GM19023 (cell line): ENCODE results near the gene HYCC2.
"Not testable (repeated sequence)": the region's sequence is repeated elsewhere in the genome, so short reads cannot be mapped to it uniquely, and the experiment has no call there.

Experiments
- ATAC-seq: cut with Tn5 transposase; IDR thresholded peaks from one replicate; pipeline ENCODE4 v1.9.1; 2021; ENCODE audit warnings: mild to moderate bottlenecking, moderate library complexity; ENCODE audit not compliant: unreplicated experiment

HYCC2 gene

GRCh38 chr2:201071479-201072200, at the start of gene HYCC2, which contains the start of gene NDUFB3:
Gene HYCC2 (minus strand): TSS chr2:201071671. CDS start chr2:201024009, 47,662 bp downstream.
Gene NDUFB3 (plus strand): TSS chr2:201072001. CDS start chr2:201078883, 6,882 bp downstream.
- ATAC-seq = peak; percentile 99

DNA sequence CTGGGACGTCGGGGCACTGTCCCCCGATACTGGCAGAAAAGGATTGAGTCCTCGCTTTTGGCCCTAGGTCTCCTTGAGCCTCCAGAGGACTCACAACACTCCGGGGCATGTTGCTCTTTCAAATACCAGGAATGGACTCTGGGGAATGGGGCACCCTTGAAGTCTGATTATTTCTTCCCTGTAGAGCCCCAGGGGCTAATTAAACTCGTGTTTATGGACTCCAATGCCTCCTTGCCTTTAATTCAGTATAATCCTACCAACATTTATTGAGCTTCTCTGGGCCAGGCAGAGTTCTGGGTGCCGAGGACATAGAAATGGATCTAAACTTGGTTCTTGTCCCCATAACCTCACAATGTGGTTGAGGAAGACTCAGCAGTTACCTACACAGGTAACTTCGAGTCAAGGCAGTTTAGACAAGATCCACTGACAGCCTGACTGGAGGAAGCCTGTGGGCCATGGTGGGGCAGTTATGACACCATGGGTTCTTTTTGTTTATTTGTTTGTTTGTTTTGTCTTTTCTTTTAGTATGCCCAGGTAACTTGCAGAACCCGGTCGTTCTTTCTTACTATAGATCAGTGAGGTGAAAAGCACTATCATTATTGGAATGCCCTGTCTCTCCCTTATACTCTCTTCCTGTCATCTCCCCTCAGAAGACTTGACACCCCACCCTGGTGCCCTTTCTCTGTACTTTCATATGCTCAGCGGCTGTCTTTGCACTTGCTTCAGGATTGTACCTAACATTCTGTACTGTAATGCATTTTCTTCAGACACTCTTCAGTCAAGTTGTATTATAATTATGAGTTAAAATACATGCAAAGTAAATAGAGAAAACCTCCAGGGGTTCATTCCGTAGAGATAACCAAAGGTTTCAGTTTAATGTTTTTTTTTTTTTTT, 47.7 kb upstream of the HYCC2 start:
- ATAC-seq = peak; percentile 2

GRCh38 chr2:201118121-201118960, 46.9 kb upstream of the HYCC2 start:
- peak; percentile 53 for ATAC-seq

DNA sequence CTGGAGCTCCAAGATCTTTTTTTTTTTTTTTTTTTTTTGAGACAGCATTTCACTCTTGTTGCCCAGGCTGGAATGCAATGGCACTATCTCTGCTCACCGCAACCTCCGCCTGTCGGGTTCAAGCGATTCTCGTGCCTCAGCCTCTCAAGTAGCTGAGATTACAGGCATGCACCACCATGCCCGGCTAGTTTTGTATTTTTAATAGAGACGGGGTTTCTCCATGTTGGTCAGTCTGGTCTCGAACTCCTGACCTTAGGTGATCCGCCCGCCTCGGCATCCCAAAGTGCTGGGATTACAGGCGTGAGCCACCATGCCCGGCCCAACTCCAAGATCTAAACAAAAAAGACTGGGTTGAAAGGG, 46.2 kb upstream of the HYCC2 start:
- ATAC-seq = not testable (repeated sequence)

DNA sequence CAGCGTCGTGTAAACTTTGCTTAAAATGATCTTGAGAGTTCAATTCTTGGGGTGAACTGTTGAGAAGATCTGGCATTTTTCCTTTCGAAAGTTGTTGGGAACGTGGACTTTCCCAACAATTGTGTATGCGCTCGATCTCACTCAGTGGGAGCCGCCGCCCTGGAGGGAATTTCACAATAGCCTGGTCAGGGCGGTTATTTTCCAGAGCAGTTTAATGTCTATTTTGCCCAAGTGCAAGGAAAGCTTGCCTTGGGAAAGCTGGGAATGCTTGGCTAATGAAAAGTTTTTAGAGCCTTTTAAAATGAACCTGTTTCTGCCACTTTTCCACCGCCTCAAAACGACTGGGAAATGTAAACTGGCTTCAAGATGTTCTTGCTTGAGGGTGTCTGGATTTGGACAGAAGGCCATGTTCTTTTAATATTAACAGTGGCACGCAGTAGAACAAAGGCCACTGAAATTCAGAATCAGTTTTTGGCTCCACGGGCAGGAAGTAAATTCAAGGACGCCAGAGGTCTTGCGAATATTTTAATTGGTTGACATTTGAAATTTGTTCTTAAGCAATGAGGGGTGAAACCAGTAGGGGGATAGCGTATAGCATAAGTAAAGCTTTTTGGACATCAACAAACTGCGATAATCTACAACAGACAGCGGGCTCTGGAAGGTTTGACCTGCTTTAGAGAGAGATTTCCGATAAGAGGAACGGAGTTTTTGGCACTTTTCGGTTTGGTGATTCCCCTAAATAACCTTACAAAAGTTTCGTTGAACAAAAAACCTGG, 45.7 kb upstream of the HYCC2 start:
- no peak for ATAC-seq

GRCh38 chr2:201116115-201116958, 44.9 kb upstream of the HYCC2 start, which contains the start of gene CFLAR:
Gene CFLAR (plus strand): TSS chr2:201116164. CDS start chr2:201129866, 13,702 bp downstream.
- ATAC-seq = peak; percentile 42

GRCh38 chr2:201114846-201115245, 43.4 kb upstream of the HYCC2 start:
- ATAC-seq = no peak

- no peak for ATAC-seq
Measured at GRCh38 chr2:201114350-201114749, 42.9 kb upstream of the HYCC2 start.

- no peak for ATAC-seq
Measured at GRCh38 chr2:201111096-201111495, 39.6 kb upstream of the HYCC2 start.

GRCh38 chr2:201110615-201111014, 39.1 kb upstream of the HYCC2 start:
- no peak for ATAC-seq

DNA sequence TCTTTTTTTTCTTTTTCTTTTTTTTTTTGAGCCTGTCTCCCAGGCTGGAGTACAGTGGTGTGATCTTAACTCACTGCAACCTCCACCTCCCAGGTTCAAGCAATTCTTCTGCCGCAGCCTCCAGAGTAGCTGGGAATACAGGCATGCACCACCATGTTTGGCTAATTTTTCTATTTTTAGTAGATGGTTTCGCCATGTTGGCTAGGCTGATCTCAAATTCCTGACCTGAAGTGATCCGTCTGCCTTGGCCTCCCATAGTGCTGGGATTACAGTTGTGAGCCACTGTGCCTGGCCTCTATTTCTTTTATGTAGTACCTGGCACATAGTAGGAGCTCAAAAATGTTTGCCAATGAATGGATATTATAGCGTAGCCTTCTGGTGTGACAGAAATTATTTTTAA, 37.7 kb upstream of the HYCC2 start:
- ATAC-seq = no peak

- no peak for ATAC-seq
Measured at GRCh38 chr2:201108341-201108740, 36.9 kb upstream of the HYCC2 start.

GRCh38 chr2:201107624-201108023, 36.2 kb upstream of the HYCC2 start:
- no peak for ATAC-seq

- ATAC-seq = no peak
Measured at GRCh38 chr2:201105759-201106158, 34.3 kb upstream of the HYCC2 start.

DNA sequence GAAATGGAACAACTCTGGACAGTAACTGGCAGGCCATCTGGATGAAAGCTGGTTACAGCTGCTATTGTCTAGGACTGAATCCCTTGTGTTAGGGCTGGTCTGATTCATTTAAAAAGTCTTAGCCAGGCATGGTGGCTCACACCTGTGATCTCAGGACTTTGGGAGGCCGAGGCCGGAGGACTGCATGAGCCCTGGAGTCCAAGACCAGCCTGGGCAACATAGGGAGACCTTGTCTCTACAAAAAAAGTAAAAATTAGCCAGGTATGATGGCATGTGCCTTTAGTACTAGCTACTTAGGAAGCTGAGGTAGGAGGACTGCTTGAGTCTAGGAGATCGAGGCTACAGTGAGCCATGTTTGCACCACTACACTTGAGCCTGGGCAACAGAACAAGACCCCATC, 29.0 kb upstream of the HYCC2 start:
- ATAC-seq = no peak

GRCh38 chr2:201093573-201093972, 22.1 kb upstream of the HYCC2 start:
- no peak for ATAC-seq

- ATAC-seq = no peak
Measured at GRCh38 chr2:201090574-201090973, 19.1 kb upstream of the HYCC2 start.

- no peak for ATAC-seq
Measured at GRCh38 chr2:201084863-201085262, 13.4 kb upstream of the HYCC2 start.

- ATAC-seq = no peak
Measured at GRCh38 chr2:201074996-201075395, 3.5 kb upstream of the HYCC2 start.
